Erythroblast (primary cell): Measurements from ENCODE around the gene UQCRC1.

ENCODE experiments used
- DNase-seq, 2 experiments: peaks; one replicate each; lab custom pipeline; 2025; lab: John Stamatoyannopoulos, UW
- GATA1 ChIP-seq: IDR thresholded peaks from 2 replicates; pipeline ENCODE4 v1.6.1; 2011; ENCODE audit warnings: low read depth, mild to moderate bottlenecking, control low read depth, low read length, moderate library complexity
- POLR2A ChIP-seq: IDR thresholded peaks from 2 replicates; pipeline ENCODE4 v1.6.1; 2011; ENCODE audit warnings: mild to moderate bottlenecking, low read length

The UQCRC1 gene

DNA sequence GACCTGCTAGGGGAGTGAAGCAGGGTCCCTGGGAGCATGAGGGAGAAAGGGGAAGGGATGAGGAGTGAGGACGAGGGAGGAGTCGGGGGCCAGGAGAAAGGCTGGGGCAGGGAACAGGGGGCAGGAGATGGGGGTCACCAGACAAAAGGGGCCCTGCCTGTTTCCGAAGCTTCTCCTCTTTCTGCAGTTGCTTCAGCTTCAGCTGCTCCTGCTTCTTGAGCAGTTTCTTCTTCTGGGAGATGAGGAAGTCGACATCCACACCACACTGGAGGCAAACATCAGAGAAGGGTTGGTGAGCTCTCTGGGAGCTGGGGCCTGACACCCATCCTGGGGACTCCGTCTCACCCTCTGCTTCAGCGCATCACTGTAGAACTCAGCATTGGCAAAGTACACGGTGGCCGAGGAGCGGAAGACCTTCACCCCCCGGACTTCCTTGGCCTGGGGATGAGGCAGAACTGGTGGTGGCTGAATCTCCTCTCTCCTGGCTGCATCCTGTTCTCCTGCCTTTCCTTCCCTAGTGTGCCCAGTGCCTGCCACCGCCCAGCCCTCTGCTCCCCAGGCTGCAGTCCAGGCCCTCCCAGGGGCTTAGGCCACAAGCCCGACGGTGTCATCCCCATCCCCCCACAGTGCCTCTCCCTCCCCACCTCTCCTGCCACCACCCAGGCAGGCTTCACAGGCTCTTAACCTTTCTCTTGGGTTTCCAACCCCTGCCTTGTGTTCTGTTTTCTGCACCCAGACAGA lies 19.0 kb upstream of the UQCRC1 start:
- TF ChIP-seq GATA1 (no peak), POLR2A (no peak)
- no peak for DNase-seq

DNA sequence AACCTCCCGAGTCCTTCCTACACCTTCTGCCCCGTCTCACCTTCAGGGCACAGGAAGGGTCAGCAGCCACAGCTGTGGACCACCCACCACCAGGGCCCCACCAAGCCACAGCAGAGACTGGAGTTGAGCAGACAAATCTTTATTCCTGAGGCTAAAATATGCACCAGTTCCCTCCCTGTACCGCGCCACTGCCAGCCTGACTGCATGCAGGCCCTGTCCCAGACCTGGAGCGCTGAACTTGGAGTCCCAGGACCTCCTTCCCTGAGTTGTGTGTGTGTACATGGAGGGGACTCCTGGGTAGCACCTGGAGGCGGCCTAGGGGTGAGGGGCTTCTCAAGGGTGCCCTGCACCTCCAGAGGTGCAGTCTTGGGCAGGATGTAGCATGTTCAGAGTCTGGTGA lies 16.2 kb upstream of the UQCRC1 start:
- TF ChIP-seq POLR2A (no peak), GATA1 (no peak)
- no peak for DNase-seq

DNA sequence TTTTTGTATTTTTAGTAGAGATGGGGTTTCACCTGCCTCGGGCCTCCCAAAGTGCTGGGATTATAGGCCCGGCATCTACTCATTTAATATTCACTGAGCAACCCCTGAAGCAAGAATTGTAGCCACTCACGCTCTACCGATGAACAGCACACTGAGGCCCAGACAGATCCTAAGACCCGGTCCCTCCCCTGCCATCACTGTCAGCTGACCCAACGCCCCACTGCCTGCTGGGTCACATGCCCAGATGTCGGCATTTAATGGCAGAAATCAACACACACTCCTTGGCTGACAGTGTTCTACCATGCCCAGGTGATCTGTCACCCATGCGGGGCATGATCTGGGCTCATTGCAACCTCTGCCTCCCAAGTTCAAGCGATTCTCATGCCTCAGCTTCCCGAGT lies 15.3 kb upstream of the UQCRC1 start:
- DNase-seq, result no peak
- TF ChIP-seq GATA1, result no peak
- TF ChIP-seq POLR2A, result no peak

DNA sequence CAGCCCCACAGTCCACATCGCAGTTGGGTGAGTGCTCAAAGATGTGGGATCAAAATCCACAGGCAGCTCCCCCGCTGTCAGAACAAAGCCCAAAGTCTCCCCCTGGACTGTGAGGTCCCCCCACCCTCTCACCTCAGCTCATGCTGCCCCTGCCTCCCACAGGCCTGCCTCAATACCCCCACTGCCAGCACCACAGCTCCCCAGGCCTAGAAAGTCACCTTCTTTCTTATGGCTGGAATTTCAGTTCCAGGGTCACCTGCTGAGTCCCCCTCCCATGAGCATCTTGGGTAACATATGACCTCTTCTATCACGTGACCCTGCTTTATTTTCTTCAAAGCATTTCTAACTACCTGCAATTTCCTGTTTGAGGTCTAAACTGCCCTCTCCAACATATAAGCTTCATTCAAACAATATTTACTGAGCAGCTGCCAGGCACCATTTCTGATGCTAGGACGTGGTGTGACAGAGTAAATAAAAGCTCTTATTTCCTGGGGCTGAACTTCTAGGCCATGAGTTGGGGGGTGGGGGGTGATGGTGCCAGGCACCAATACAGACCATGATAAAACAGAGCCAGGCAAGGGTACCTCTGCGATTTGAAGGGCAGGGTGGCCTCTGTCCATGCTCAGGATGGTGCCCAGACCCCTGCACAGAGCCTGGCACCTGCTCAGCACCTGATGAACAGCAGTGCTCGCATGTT lies 14.6 kb upstream of the UQCRC1 start:
- TF ChIP-seq GATA1 (no peak), POLR2A (no peak)
- DNase-seq, result no peak

DNA sequence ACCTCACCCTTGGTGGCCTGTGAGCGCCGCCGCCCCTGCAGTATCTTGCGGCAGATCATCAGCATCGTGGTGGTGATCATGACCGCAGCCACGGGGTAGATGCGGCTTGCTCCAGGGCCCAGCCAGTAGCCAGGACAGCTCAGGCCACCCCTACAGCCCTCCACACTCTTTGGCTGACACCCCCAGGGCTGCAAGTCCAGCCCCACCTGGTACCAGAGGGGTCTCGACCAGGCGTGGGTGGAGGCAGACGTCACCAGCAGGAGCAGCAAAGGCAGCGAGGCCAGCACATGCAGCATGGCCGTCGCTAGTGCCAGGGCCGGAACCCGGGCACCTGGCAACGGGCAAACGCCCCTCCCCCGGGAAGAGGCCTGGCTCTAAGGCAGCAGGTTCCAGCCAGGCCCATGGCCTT lies 12.0 kb upstream of the UQCRC1 start, which contains the start of gene TMEM89:
Gene TMEM89 (minus strand): TSS at position 309 of the 409 bp plus-strand sequence. CDS start 13 bp downstream, at position 296.
- TF ChIP-seq GATA1, result no peak
- TF ChIP-seq POLR2A, result no peak
- no peak for DNase-seq

DNA sequence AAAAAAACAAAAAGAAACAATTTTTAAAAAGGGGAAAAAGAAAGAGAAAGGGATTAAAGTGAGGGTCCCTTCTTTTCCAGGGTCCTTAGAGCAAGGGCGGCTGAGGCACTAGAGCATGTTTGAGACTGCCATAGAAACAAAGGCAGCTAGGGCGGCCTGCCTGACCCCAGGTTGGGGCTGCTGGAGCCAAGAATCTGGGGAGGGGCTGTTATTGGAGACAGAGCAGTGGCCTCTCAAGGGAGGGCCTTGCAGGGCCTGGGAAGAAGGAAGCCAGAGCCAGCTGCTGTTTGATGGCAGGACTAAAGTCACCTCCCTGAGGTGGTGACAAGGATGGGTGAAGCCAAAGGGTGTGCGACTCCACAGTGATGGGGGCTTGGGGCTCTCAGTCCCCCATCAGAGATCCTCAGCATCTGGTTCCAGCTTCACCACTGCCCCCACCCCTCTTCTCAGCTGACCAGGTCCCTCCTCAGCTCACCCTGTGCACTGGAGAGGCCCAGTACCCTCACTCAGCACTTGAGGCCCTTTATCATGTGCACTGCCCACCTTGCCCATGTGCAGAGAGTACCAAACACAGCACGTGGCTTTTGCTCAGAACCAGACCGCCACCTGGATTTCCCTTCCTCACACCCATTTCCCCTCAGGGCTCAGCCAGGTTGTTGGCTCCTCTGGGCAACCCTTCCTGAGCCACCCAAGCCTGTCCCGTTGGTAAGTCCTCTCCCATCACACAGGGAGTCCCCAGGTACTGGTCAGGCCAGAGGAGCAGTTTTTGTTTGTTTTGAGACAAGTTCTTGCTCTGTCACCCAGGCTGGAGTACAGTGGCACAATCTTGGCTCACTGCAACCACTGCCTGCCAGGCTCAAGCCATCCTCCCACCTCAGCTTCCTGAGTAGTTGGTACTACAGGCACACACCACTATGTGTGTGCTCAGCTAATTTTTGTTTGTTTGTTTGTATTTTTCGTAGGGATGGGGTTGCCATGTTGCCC lies 10.4 kb upstream of the UQCRC1 start:
- TF ChIP-seq POLR2A (no peak), GATA1 (no peak)

DNA sequence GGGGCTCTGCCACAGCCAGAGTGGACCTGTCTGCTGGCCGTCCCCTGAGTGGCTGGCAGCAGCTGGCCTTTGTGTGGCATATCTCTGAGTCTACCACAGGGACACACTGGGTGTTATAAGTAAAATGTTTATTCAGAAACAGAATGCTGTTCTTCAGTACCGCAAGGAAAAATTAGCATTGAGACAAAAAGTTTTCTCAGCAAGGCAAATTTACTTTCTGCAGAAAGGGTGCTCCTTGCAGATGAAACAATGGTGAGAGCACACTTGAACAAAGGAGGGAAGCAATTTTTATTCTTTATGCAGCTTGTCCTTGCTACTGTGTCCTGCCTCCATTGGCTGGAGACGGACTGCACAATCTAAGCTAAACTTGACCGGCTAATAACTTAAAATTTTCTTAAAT lies 8.1 kb upstream of the UQCRC1 start:
- DNase-seq, result peak in 1 of 2 experiments; percentile 15
- TF ChIP-seq GATA1, result no peak
- no peak for TF ChIP-seq POLR2A

More for the DNA sequence above, 10.4 kb upstream of the UQCRC1 start:
- no peak for DNase-seq

DNA sequence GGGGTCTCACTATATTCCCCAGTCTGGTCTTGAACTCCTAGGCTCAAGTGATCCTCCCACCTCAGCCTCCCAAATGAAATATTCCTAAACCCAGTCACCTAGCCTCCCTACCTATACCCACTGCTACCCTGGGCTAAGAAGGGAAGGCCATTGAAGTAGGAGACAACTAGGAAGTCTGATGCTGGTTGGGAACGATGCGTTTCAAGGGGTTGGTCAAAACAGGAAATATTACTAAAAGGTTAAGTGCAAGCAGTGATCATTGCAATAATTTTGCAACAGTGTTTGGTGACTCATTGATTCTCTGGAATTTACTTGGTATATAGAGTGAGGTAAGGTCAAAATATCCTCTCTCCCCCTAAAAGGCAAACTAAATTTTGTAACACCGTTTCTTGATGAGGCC lies 4.6 kb upstream of the UQCRC1 start:
- no peak for DNase-seq
- TF ChIP-seq GATA1 (no peak), POLR2A (no peak)

DNA sequence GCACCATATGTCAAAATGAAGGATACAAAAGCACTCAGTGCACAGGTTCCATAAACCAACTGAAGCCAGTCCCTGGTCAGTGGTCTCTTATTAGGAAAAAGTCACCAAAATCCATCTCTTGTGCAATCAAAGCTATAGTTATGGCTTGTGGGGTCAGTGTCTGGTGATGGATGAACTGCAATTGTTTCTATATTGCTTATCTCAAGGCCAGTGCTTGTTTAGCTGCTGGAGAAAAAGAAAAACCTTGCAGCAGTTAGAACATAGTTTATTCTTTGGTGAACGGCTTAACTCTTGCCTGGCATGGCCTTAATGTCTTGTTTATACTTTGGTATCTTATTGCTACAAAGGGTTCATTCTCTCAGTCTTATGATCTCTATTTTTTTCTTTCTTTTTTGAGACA lies 2.9 kb upstream of the UQCRC1 start:
- no peak for DNase-seq
- TF ChIP-seq POLR2A (no peak), GATA1 (no peak)

DNA sequence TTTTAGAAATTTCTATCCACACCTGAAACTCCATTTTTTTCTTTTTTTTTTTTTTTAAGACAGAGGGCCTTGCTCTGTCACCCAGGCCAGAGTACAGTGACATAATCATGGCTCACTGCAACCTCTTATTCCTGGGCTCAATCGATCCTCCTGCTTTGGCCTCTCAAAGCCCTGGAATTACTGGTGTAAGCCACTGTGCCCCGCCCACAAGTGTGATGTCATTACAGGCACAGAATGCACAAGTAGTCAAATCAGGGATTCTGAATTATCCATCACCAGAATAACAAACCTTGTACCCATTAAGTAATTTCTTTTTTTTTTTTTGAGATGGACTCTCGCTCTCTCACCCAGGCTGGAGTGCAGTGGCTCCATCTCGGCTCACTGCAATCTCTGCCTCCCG lies 1.9 kb downstream of the UQCRC1 start:
- TF ChIP-seq POLR2A, result no peak
- no peak for TF ChIP-seq GATA1
- DNase-seq, result peak in 1 of 2 experiments; percentile 28

DNA sequence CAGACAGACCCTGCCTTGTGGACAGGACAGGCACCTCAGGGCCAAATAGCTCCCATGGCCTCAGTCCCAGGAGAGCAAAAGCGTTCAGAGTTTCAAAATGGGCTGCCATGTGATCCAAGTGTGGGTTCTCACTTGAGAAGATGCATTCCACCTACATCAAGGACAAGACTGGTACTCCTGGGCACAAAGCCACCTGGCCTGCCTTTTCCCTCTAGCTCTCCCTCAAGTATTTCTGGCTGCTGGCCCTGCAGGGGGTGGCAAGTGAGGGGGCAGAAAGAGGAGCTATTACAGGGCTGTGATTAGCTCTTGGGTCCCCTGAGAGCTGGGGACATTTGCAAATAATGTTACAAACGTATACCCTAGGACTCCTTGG lies 7.8 kb downstream of the UQCRC1 start:
- TF ChIP-seq POLR2A (no peak), GATA1 (no peak)

DNA sequence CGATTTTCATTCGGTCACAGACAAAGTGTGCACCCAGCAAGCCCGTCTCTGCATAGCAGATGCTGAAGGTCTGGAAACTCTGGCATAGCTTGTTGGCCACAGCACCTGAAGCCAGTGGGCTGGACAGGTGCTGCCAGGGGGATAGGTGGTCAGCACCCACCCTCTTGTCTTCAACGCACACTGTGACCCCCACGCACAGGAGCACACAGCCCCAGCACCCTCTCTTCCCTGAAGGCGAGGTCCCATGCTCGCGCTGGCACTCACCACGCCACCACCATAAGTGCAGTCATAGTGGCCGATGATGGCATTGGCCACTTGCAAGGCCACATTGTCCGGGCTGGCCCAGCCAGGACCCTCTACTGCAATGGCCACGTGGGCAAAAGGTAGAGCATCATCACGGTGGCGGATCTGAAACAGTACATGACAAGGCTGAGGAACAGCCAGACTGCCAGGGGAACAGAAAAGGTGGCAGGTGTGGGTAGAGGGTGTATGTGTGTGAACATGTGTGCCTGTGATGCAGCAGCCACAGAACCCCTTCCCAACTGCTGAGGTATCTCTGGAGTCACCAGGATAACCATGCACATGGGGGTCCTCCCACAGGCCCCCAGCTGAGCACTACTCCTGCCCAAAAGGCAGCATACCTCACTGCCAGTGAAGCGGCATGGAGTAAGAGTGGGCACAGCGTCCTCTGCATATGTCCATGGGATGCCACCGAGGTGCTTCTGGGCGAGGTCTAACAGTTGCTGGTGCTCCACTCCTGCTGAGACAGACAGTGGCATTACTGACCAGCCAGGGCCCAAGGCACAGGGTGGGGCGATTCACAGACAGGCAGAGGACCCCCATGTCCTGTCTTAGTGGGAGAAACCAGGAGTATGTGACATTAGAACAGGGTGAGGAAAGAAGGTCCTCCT lies 8.5 kb downstream of the UQCRC1 start:
- no peak for DNase-seq
- TF ChIP-seq POLR2A (no peak), GATA1 (no peak)

More for the DNA sequence above, 7.8 kb downstream of the UQCRC1 start:
- no peak for DNase-seq
